OCI-LY3 (cell line): ENCODE data around the gene PLA2G4D.

Source experiments
- CTCF ChIP-seq: fragments of 200-600, 300-600 bp; sonication (generic); IDR thresholded peaks from 2 replicates; pipeline ENCODE4 v1.5.1; 2014; ENCODE audit warnings: antibody characterized with exemption, low read length, low read depth
- EZH2phosphoT487 ChIP-seq: fragments of 200-600 bp; shearing (Covaris generic); IDR thresholded peaks from 2 replicates; pipeline ENCODE4 v1.6.1; 2018; ENCODE audit warnings: antibody characterized with exemption, mixed run types, low read depth

GRCh38 chr15:42088801-42089640, 5.3 kb downstream of the PLA2G4D start:
- TF ChIP-seq CTCF (no peak), EZH2phosphoT487 (no peak)
